ENCODE measurements around the gene ISM1.

ISM1 gene

GRCh38 chr20:13276945-13277541, 56.0 kb downstream of the ISM1 start:
- no peak for DNase-seq (ENCODE audit: low read depth, low spot score)
- in situ Hi-C loops (cut with HindIII; ENCODE audit: low sequenced_read_pairs): no loop called here
- TF ChIP-seq CTCF (IDR thresholded peaks at IDR 0.05; ENCODE audit: low read depth, low read length): no peak
- no peak overlapping the region for H3K4me3 ChIP-seq (ENCODE audit: low read depth, low read length)

- TF ChIP-seq CTCF (IDR thresholded peaks at IDR 0.05; ENCODE audit: low read depth, low read length): no peak
- DNase-seq (ENCODE audit: low read depth, low spot score): no peak
- no peak overlapping the region for H3K4me3 ChIP-seq (ENCODE audit: low read depth, low read length)
- in situ Hi-C loops (cut with HindIII; ENCODE audit: low sequenced_read_pairs): no loop called here
Observed at GRCh38 chr20:13277663-13278295, 56.7 kb downstream of the ISM1 start.

- H3K4me3 ChIP-seq (ENCODE audit: low read depth, low read length): no peak overlapping the region
- in situ Hi-C loops (cut with HindIII; ENCODE audit: low sequenced_read_pairs): no loop called here
- no peak for TF ChIP-seq CTCF (IDR thresholded peaks at IDR 0.05; ENCODE audit: low read depth, low read length)
- DNase-seq (ENCODE audit: low read depth, low spot score): no peak
Observed at GRCh38 chr20:13278812-13279570, 57.9 kb downstream of the ISM1 start.

- in situ Hi-C loops (cut with HindIII; ENCODE audit: low sequenced_read_pairs): no loop called here
- no peak for TF ChIP-seq CTCF (IDR thresholded peaks at IDR 0.05; ENCODE audit: low read depth, low read length)
- H3K4me3 ChIP-seq (ENCODE audit: low read depth, low read length): no peak overlapping the region
- DNase-seq (ENCODE audit: low read depth, low spot score): no peak
Observed at GRCh38 chr20:13280609-13281324, 59.7 kb downstream of the ISM1 start.

- DNase-seq (ENCODE audit: low read depth, low spot score): no peak
- in situ Hi-C loops (cut with HindIII; ENCODE audit: low sequenced_read_pairs): no loop called here
- no peak overlapping the region for H3K4me3 ChIP-seq (ENCODE audit: low read depth, low read length)
- no peak for TF ChIP-seq CTCF (IDR thresholded peaks at IDR 0.05; ENCODE audit: low read depth, low read length)
Observed at GRCh38 chr20:13283869-13284829, 63.1 kb downstream of the ISM1 start.
